ENCODE measurements around the gene CHST8.

The CHST8 gene, protein sequence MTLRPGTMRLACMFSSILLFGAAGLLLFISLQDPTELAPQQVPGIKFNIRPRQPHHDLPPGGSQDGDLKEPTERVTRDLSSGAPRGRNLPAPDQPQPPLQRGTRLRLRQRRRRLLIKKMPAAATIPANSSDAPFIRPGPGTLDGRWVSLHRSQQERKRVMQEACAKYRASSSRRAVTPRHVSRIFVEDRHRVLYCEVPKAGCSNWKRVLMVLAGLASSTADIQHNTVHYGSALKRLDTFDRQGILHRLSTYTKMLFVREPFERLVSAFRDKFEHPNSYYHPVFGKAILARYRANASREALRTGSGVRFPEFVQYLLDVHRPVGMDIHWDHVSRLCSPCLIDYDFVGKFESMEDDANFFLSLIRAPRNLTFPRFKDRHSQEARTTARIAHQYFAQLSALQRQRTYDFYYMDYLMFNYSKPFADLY
- total RNA-seq, result 0 to 0.18 (median 0) reads per million in 9 experiments

DNA sequence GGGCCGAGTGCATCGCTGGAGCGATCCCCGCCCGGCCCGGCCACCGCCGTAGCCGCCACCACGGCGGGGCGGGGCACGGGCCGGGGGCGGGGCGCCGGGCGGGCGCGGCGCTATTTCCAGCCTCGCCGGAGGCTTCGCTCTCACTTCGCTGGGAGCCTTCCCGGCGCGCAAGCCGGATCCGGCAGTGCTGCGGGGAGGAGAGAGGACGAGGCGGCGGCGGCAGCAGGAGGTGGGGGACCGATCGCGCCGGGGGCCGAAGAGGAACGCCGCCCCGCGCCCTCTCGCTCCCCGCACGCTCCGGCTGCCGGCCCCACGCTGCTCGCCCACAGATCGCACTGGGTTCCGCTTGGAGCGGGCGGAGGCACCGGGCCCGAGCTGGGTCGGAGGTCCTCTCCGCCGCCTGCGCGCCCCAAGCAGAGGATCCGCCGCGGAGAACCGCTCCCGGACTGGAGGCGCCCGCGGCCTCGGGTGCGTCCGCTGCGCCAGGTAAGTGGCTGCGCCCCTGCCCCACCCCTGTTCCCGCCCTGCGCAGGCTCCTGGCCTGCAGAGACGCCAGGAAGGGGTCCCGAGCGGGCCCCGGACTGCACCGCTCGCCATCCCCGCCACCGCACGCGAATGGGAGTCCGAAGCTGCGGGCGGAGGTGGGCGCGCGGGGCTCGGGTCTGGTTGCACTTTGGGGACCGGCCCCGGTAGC lies at the start of gene CHST8:
TSS of gene CHST8 (plus strand) at position 143 of the 694 bp plus-strand sequence. CDS start 67,309 bp downstream, outside the sequence.
- no peak for DNase-seq
- ATAC-seq (replicated peaks), result no peak
- Mint-ChIP-seq H3K36me3 (ENCODE audit: insufficient read depth) (no peaks in the 10 kb centered on the region), H3K4me3 (no peak within 1 kb of the TSS), H3K4me1 (ENCODE audit: low read depth in 2 of 2) (no peaks in the 10 kb centered on the region), H3K27me3 (peaks cover 51 to 73% of the 10 kb centered on the region in 2 donors), H3K27ac (no peak within 1 kb of the TSS), H3K9me3 (no peaks in the 10 kb centered on the region)

DNA sequence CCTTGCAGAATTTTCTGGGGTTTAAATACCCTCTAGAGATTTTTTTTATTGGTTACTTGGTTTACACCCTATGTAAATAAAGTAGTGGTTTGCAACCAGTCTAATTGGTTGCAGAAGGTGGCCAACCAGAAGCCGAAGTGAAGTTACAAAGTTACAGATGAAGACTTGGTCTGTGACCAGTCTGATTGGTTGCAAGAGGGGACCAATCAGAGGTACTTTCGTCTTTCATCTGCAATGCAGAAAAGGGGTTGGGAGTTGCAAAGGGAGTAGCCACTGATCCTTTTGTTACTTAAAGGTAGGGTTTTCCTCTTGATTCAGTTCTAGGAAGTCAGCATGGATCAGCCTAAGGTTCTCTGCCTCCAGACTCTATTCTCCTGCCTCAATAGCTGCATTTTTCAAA lies 48.8 kb upstream of the CHST8 start:
- H3K4me3 Mint-ChIP-seq, result no peak overlapping the region
- H3K9me3 Mint-ChIP-seq, result peaks cover 0 to 9% of the 10 kb centered on the region in 2 donors
- no peak overlapping the region for H3K27ac Mint-ChIP-seq
- ATAC-seq (replicated peaks) (no peak), DNase-seq (no peak)
- H3K36me3 Mint-ChIP-seq (ENCODE audit: insufficient read depth), result peaks cover 2% of the 10 kb centered on the region
- H3K4me1 Mint-ChIP-seq (ENCODE audit: low read depth in 2 of 2), result no peaks in the 10 kb centered on the region
- H3K27me3 Mint-ChIP-seq, result peaks cover 46 to 62% of the 10 kb centered on the region in 2 donors

DNA sequence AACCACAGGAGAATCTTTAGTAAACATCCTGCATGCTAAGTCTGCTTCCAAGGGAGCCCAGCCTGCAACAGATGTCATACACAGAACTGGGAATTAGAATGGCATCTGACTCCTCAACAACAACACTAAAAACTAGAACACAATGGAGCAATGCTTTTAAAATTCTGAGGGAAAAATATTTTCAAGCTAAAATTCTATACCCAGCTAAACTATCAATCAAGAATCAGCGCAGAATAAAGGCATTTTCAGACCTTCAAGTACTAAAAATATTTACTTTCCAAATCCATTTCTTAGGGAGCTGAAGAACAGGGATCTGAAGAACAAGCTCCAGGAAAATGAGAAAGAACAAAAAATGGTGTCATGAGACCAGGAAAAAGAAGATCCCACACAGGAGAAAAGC lies 46.9 kb upstream of the CHST8 start:
- ATAC-seq (replicated peaks) (no peak), DNase-seq (no peak)
- Mint-ChIP-seq H3K9me3 (peaks cover 0 to 9% of the 10 kb centered on the region in 2 donors), H3K36me3 (ENCODE audit: insufficient read depth) (peaks cover 2% of the 10 kb centered on the region), H3K4me3 (no peak overlapping the region), H3K27ac (no peak overlapping the region), H3K27me3 (peaks cover 39 to 62% of the 10 kb centered on the region in 2 donors), H3K4me1 (ENCODE audit: low read depth in 2 of 2) (no peaks in the 10 kb centered on the region)

DNA sequence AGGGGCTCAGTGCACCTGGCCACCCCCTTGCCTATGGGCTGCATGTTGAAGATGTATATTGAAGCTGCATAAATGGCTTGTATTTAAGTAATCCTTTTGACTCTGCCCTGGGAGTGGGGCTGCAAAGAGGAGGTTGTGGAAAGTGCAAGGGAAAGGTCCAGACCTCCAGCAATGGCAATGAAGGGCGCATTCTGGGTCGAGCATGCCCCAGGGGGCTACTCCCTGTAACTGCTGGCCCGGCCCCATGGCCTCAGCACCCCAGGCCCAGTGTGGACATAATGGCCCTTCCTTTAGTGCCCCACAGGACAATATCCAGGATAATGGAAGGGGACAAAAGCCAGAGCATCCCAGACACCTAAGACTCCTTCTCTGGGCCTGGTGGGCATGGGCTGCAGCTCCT lies 43.1 kb upstream of the CHST8 start:
- peaks cover 2% of the 10 kb centered on the region for H3K36me3 Mint-ChIP-seq (ENCODE audit: insufficient read depth)
- H3K4me1 Mint-ChIP-seq (ENCODE audit: low read depth in 2 of 2), result no peaks in the 10 kb centered on the region
- no peak overlapping the region for H3K4me3 Mint-ChIP-seq
- H3K27me3 Mint-ChIP-seq, result peaks cover 35 to 62% of the 10 kb centered on the region in 2 donors
- H3K27ac Mint-ChIP-seq, result no peak overlapping the region
- ATAC-seq (replicated peaks) (no peak), DNase-seq (no peak)
- H3K9me3 Mint-ChIP-seq, result peaks cover 0 to 8% of the 10 kb centered on the region in 2 donors

DNA sequence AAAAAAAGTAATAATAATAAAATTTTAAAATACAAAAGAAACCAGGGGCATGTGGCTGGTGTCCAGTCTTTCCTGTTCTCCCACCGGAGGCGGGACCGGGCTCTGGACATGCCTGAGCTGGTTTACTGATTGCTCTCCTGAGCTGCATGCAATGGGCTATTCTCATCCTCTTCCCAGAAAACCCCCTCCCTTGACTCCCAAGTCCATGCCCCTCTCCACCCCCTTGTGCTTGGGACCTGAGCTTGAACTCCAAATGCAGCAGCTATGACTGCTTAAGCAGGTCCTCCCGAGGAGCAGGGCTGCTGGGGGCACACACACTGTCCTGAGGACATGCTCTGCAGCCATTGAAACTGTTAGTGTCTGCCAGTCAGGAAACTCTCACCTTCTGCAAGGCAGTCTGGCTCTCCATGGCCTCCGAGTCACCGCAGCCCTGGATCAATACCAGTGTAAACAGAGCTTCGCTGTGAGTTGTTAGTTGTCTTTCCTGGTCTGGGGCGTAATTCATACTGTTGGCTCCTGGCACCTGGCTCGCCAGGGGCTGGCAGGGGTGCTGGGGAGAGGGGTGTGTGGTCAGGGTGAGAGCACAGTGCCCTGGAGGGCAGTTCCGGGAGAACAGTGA lies 41.6 kb upstream of the CHST8 start:
- ATAC-seq (replicated peaks) (no peak), DNase-seq (no peak)
- Mint-ChIP-seq H3K27ac (no peak overlapping the region), H3K4me1 (ENCODE audit: low read depth in 2 of 2) (no peaks in the 10 kb centered on the region), H3K9me3 (peaks cover 0 to 2% of the 10 kb centered on the region in 2 donors), H3K27me3 (peaks cover 35 to 60% of the 10 kb centered on the region in 2 donors), H3K36me3 (ENCODE audit: insufficient read depth) (peaks cover 2% of the 10 kb centered on the region), H3K4me3 (no peak overlapping the region)

DNA sequence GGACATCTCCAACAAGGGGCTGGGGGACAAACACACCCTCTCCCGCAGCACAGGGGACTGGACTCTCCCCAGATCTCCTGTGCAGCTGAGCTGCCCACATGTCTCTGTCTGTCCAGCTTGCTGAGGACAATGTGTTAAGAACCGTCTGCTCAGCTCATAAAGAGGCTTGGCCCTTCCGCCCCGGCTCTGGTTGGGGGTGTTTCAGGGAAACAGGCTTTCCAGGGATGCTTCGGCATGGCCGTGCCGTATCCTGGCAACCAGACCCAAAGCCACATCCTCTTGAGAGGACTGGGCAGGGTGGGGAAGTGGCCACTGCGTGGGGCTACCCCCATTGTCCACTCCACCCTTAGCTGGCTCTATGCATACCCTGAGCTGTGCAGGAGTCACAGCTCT lies 41.1 kb upstream of the CHST8 start:
- H3K27ac Mint-ChIP-seq, result no peak overlapping the region

DNA sequence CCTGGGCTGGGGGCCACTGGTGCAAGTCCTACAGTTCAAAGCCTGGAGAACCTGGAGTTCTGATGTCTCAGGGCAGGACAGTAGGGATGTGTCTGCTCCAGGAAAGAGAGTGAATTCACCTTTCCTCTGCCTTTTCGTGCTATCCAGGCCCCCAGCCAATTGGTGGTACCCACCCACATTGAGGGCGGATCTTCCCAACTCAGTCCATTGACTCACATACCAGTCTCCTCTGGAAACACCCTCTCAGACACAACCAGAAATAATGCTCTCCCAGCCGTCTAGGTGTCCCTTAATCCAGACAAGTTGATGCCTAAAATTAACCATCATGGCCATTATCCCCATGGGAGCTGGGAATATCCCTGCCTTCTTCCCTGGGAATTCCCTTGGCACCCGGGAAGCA lies 38.8 kb upstream of the CHST8 start:
- ATAC-seq (replicated peaks) (no peak), DNase-seq (no peak)
- Mint-ChIP-seq H3K27ac (no peak overlapping the region), H3K4me1 (ENCODE audit: low read depth in 2 of 2) (no peaks in the 10 kb centered on the region), H3K27me3 (peaks cover 30 to 68% of the 10 kb centered on the region in 2 donors), H3K4me3 (no peak overlapping the region), H3K9me3 (peaks cover 0 to 8% of the 10 kb centered on the region in 2 donors), H3K36me3 (ENCODE audit: insufficient read depth) (no peaks in the 10 kb centered on the region)

More for the DNA sequence above, 41.1 kb upstream of the CHST8 start:
- no peak for ATAC-seq (replicated peaks)
- Mint-ChIP-seq H3K4me3 (no peak overlapping the region), H3K9me3 (peaks cover 0 to 2% of the 10 kb centered on the region in 2 donors), H3K36me3 (ENCODE audit: insufficient read depth) (no peaks in the 10 kb centered on the region), H3K27me3 (peaks cover 35 to 60% of the 10 kb centered on the region in 2 donors), H3K4me1 (ENCODE audit: low read depth in 2 of 2) (no peaks in the 10 kb centered on the region)
- DNase-seq, result no peak

DNA sequence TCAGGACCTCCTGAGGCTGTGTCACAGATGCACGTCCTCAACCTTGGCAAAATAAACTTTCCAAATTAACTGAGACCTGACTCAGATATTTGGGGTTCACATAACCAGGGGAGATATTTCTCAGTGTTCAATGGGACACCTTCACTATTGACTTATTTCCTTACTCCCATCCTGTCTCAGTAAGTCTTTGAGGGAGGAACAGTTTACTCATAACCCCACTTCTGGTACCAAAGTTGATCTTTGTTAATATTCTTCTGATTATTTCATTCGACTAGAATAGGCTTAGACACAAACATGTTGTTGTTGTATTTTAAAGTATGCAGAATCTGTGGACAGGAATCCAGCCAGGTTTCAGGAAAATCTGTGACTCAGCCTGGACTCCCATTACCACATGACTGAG lies 34.6 kb upstream of the CHST8 start:
- Mint-ChIP-seq H3K27ac (no peak overlapping the region), H3K9me3 (peaks cover 0 to 8% of the 10 kb centered on the region in 2 donors), H3K27me3 (peaks cover 3 to 26% of the 10 kb centered on the region in 2 donors), H3K4me3 (no peak overlapping the region), H3K4me1 (ENCODE audit: low read depth in 2 of 2) (no peaks in the 10 kb centered on the region), H3K36me3 (ENCODE audit: insufficient read depth) (no peaks in the 10 kb centered on the region)
- no peak for ATAC-seq (replicated peaks)
- DNase-seq, result no peak

DNA sequence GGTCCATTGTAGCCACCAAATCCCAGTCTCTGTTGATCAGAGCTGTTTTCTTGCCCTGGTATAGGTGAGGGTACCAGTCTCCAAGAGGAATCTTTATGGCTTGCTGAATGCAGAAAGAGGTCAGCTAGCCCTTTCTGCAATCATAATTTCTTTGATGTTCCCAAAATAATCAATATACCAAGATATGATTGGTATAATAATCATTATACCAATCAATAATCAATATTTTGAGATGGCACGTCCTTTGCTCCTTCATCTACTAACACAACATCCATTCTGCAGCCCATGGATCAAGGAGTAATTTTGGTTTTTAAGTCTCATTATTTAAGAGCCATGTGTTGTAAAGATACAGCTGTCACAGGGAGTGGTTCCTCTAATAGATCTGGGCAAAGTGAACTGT lies 31.5 kb upstream of the CHST8 start:
- Mint-ChIP-seq H3K27ac (no peak overlapping the region), H3K4me3 (no peak overlapping the region), H3K36me3 (ENCODE audit: insufficient read depth) (no peaks in the 10 kb centered on the region), H3K9me3 (peaks cover 0 to 8% of the 10 kb centered on the region in 2 donors), H3K4me1 (ENCODE audit: low read depth in 2 of 2) (no peaks in the 10 kb centered on the region), H3K27me3 (peaks cover 22 to 36% of the 10 kb centered on the region in 2 donors)
- ATAC-seq (replicated peaks) (no peak), DNase-seq (no peak)

DNA sequence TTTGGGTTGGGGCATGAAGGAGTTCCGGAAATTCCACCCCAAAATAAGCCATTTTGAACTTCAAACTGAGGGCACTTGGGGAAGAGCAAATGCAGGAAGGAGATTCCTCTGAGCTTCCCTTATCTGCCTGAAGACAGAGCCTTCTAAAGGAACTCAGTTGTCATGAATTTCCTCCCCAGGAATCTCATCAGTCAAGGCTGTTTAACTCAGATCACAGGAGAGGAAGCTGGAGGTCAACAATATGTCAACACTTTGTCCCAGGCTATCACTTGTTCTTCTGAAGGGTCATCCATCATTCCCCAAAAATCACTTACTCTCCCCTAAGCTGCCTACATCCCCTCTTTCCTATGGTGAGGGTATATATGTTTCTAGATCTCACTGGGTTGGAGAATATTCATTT lies 26.0 kb upstream of the CHST8 start:
- ATAC-seq (replicated peaks) (no peak), DNase-seq (no peak)
- Mint-ChIP-seq H3K4me1 (ENCODE audit: low read depth in 2 of 2) (no peaks in the 10 kb centered on the region), H3K27ac (no peak overlapping the region), H3K36me3 (ENCODE audit: insufficient read depth) (no peaks in the 10 kb centered on the region), H3K9me3 (peaks cover 0 to 2% of the 10 kb centered on the region in 2 donors), H3K27me3 (peaks cover 29 to 46% of the 10 kb centered on the region in 2 donors), H3K4me3 (no peak overlapping the region)

DNA sequence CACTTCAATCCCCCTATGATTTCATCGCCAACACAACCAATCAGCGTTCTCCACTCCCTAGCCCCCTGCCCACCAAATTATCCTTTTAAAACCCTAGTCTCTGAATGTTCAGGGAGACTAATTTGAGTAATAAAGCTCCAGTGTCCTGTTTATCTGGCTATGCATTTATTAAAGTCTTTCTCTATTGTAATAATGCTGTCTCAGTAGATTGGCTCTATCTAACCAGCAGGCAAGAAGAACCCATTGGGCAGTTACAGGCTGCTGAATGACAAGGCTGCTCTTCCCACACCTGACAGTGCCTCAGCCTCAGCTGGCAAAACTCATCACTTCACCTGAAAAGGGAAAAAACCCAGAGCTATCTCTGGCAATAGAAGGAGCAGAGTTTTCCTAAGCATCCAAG lies 20.2 kb upstream of the CHST8 start:
- no peak overlapping the region for H3K4me3 Mint-ChIP-seq
- no peak for DNase-seq
- no peaks in the 10 kb centered on the region for H3K36me3 Mint-ChIP-seq (ENCODE audit: insufficient read depth)
- H3K27ac Mint-ChIP-seq, result no peak overlapping the region
- no peak for ATAC-seq (replicated peaks)
- H3K27me3 Mint-ChIP-seq, result peaks cover 31 to 54% of the 10 kb centered on the region in 2 donors
- no peaks in the 10 kb centered on the region for H3K4me1 Mint-ChIP-seq (ENCODE audit: low read depth in 2 of 2)
- peaks cover 7 to 16% of the 10 kb centered on the region in 2 donors for H3K9me3 Mint-ChIP-seq

DNA sequence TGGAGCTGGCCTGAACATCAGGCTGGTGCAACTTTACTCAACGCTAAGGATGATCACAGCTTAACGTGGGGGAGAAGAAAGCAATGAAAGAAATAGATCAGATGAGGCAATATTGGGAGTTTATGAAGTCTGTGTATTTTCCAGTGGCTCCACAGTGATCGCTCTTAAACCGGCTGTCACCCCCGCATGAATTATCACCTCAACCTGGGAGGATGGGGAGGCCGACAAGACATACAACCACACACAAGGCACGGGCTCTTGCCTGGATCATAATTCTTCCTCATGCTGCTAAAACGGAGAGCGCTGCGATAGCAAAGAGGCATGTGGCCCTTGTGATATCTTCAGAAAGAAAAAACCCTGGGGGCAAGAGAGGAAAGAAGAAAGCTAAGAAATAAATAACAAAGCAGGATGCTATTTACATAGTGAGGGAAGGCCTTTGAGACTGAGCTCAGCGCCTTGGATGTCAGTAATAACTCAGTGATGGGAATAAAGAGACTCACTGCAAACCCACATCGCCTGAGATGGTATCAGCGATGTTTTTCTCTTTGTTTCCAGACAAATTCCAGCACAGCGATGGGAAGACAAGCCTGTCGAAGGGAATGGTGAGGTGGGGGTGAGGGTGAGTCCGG lies 19.1 kb upstream of the CHST8 start:
- Mint-ChIP-seq H3K27me3 (peaks cover 36 to 61% of the 10 kb centered on the region in 2 donors), H3K9me3 (peaks cover 7 to 16% of the 10 kb centered on the region in 2 donors), H3K27ac (no peak overlapping the region), H3K4me3 (no peak overlapping the region), H3K4me1 (ENCODE audit: low read depth in 2 of 2) (no peaks in the 10 kb centered on the region), H3K36me3 (ENCODE audit: insufficient read depth) (no peaks in the 10 kb centered on the region)
- DNase-seq (no peak), ATAC-seq (replicated peaks) (no peak)

DNA sequence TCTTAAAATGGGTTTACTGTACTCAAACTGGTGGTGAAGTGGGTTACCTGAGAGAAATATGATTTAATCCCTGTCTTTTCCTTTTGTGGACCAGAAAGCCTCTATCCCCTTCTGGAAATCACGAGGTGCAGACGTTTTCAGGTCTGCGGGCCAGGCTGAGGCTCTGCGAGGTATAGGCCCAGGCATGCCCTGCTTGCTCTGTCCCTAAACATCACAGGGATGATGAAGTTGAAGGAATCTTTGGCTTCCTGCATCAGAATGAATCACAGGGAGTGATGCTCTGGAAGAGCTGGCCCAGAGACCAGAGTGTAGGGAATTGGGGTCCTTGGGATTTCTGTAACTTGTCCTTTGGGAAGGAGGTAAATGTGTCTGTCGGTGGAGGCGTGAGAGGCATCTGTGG lies 18.4 kb upstream of the CHST8 start:
- Mint-ChIP-seq H3K9me3 (peaks cover 7 to 16% of the 10 kb centered on the region in 2 donors), H3K4me1 (ENCODE audit: low read depth in 2 of 2) (no peaks in the 10 kb centered on the region), H3K27me3 (peaks cover 39 to 66% of the 10 kb centered on the region in 2 donors), H3K27ac (no peak overlapping the region), H3K4me3 (no peak overlapping the region), H3K36me3 (ENCODE audit: insufficient read depth) (no peaks in the 10 kb centered on the region)
- ATAC-seq (replicated peaks), result no peak
- no peak for DNase-seq
